Endodermal cell (in vitro differentiated cells): ENCODE data around the gene TYRP1. TPM values are rescaled to one million over a fixed set of nuclear protein-coding genes. Genes with fewer than 3 reads are reported as not detected.

ENCODE experiments used
- DNase-seq: peaks from one replicate; pipeline ENCODE4 v3.0.0-alpha.2; 2017
- H3K27ac ChIP-seq: 2 replicates; pipeline ENCODE4 v1.5.1; 2013; ENCODE audit warnings: mild to moderate bottlenecking, low read depth, low read length, moderate library complexity
- H3K27me3 ChIP-seq: 2 replicates; pipeline ENCODE4 v1.6.1; 2013; ENCODE audit warnings: mild to moderate bottlenecking, low read length, moderate library complexity; ENCODE audit not compliant: insufficient read depth, control insufficient read depth, poor library complexity, severe bottlenecking
- H3K36me3 ChIP-seq: 2 replicates; pipeline ENCODE4 v1.7.0; 2013; ENCODE audit warnings: mild to moderate bottlenecking, low read length, moderate library complexity; ENCODE audit not compliant: control insufficient read depth, insufficient read depth
- H3K4me1 ChIP-seq: one replicate; pipeline ENCODE4 v1.7.0; 2013; ENCODE audit warnings: low read length; ENCODE audit not compliant: control insufficient read depth, insufficient read depth
- H3K4me3 ChIP-seq: 2 replicates; pipeline ENCODE4 v1.5.1; 2013; ENCODE audit warnings: mild to moderate bottlenecking, low read length, moderate library complexity
- H3K9ac ChIP-seq: 2 replicates; pipeline ENCODE4 v1.6.1; 2013; ENCODE audit warnings: mild to moderate bottlenecking, low read length, moderate library complexity; ENCODE audit not compliant: poor library complexity, severe bottlenecking; ENCODE audit errors: extremely low read depth
- H3K9me3 ChIP-seq: 2 replicates; pipeline ENCODE4 v1.6.1; 2013; ENCODE audit warnings: mild to moderate bottlenecking, low read length, moderate library complexity; ENCODE audit not compliant: control insufficient read depth
- H3K27ac Mint-ChIP-seq: 2 replicates; pipeline ENCODE4 v1.8.0; 2020; ENCODE audit warnings: mixed read lengths
- H3K27me3 Mint-ChIP-seq: 2 replicates; pipeline ENCODE4 v1.8.0; 2021; ENCODE audit warnings: mild to moderate bottlenecking, mixed read lengths; ENCODE audit not compliant: insufficient read depth
- H3K36me3 Mint-ChIP-seq: 2 replicates; pipeline ENCODE4 v1.8.0; 2020; ENCODE audit warnings: low read depth, mixed read lengths
- H3K4me1 Mint-ChIP-seq: 2 replicates; pipeline ENCODE4 v1.8.0; 2020; ENCODE audit warnings: mixed read lengths
- H3K4me3 Mint-ChIP-seq: 2 replicates; pipeline ENCODE4 v1.8.0; 2020; ENCODE audit warnings: mild to moderate bottlenecking, moderate library complexity, mixed read lengths
- H3K9me3 Mint-ChIP-seq: 2 replicates; pipeline ENCODE4 v1.8.0; 2020; ENCODE audit warnings: mild to moderate bottlenecking, mixed read lengths
- WGBS, 2 experiments: methylation state at CpG; one replicate each; pipeline versions ENCODE4 v1.1.5 to v1.1.7; 2013; ENCODE audit warnings: missing lambda C conversion rate in 2 of 2, mixed read lengths in 1 of 2; ENCODE audit not compliant: insufficient coverage in 1 of 2, insufficient read length in 1 of 2; 5-methylcytosine and 5-hydroxymethylcytosine counted together
- total RNA-seq, 2 donors: library from RNA; stranded (reverse); fragmentation: NEBNext Ultra II Directional in 1 of 2; extraction: Animal tissue kit (Norgen Biotek cat#: 25700) in 1 of 2; gene quantifications; 2 replicates in 1 of 2; 3 replicates in 1 of 2; pipeline ENCODE4 v1.2.1, GENCODE V29; 2021
- TF ChIP-seq, protein P1 (sequence below): fragments of 200-600 bp; sonication (generic); conservative IDR thresholded peaks from 2 replicates; pipeline ENCODE4 v1.5.0; 2021; ENCODE audit warnings: antibody characterized with exemption, mild to moderate bottlenecking

TYRP1 gene
- total RNA-seq, 2 donors from 2014 or later = 0.11 TPM; not detected in 1

DNA sequence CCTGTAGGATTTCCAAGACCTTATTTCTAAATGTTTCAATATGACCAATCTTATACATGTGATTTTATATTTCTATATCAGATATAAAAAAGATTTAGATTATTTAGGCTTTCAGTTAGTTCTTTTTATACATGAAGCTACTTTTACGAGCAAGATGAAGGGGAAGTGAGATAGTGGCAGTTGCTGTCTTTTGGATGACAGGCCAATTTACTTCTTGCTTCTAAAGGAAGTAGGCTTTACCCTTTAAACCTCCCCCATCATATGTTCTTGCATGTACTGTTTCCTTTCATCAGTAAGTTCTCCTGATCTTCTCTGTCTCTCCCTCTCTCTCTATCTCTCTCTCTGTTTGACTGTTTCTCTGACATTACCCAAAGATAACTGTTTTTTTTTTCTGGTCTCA, 4.0 kb upstream of the TYRP1 start:
- no peak overlapping the region for H3K27ac ChIP-seq
- Mint-ChIP-seq H3K27me3 (no peaks in the 10 kb centered on the region), H3K4me1 (no peaks in the 10 kb centered on the region), H3K9me3 (no peaks in the 10 kb centered on the region), H3K36me3 (no peaks in the 10 kb centered on the region), H3K4me3 (no peak overlapping the region), H3K27ac (no peak overlapping the region)
- no peak overlapping the region for H3K9ac ChIP-seq
- H3K27me3 ChIP-seq = no peaks in the 10 kb centered on the region
- no peaks in the 10 kb centered on the region for H3K36me3 ChIP-seq
- no peaks in the 10 kb centered on the region for H3K9me3 ChIP-seq
- 100% methylated on average over 1 of the region's 1 CpG; no CpG with 5 or more reads in 1 of the 2 experiments for WGBS, 2 experiments
- no peak overlapping the region for H3K4me3 ChIP-seq
- no peaks in the 10 kb centered on the region for H3K4me1 ChIP-seq
- no peak for DNase-seq
- TF ChIP-seq, protein P1, sequence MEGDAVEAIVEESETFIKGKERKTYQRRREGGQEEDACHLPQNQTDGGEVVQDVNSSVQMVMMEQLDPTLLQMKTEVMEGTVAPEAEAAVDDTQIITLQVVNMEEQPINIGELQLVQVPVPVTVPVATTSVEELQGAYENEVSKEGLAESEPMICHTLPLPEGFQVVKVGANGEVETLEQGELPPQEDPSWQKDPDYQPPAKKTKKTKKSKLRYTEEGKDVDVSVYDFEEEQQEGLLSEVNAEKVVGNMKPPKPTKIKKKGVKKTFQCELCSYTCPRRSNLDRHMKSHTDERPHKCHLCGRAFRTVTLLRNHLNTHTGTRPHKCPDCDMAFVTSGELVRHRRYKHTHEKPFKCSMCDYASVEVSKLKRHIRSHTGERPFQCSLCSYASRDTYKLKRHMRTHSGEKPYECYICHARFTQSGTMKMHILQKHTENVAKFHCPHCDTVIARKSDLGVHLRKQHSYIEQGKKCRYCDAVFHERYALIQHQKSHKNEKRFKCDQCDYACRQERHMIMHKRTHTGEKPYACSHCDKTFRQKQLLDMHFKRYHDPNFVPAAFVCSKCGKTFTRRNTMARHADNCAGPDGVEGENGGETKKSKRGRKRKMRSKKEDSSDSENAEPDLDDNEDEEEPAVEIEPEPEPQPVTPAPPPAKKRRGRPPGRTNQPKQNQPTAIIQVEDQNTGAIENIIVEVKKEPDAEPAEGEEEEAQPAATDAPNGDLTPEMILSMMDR = no peak

DNA sequence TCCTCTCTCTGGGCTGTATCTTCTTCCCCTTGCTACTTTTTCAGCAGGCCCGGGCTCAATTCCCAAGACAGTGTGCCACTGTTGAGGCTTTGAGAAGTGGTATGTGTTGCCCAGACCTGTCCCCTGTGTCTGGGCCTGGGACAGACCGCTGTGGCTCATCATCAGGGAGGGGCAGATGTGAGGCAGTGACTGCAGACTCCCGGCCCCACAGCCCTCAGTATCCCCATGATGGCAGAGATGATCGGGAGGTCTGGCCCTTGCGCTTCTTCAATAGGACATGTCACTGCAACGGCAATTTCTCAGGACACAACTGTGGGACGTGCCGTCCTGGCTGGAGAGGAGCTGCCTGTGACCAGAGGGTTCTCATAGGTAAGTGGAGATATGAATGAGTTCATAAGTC, 828 bp downstream of the TYRP1 start:
- Histone ChIP-seq H3K27me3 (no peaks in the 10 kb centered on the region), H3K9ac (no peak overlapping the region), H3K4me3 (no peak overlapping the region), H3K9me3 (no peaks in the 10 kb centered on the region), H3K27ac (no peak overlapping the region), H3K36me3 (no peaks in the 10 kb centered on the region), H3K4me1 (peaks cover 3% of the 10 kb centered on the region)
- H3K4me3 Mint-ChIP-seq = no peak overlapping the region
- H3K27ac Mint-ChIP-seq = no peak overlapping the region
- 93 to 94% methylated on average over 3 to 8 of the region's 8 CpGs for WGBS, 2 experiments
- H3K9me3 Mint-ChIP-seq = no peaks in the 10 kb centered on the region
- peaks cover 9% of the 10 kb centered on the region for H3K4me1 Mint-ChIP-seq
- H3K27me3 Mint-ChIP-seq = no peaks in the 10 kb centered on the region
- DNase-seq = no peak
- TF ChIP-seq, protein P1 = no peak
- H3K36me3 Mint-ChIP-seq = no peaks in the 10 kb centered on the region

DNA sequence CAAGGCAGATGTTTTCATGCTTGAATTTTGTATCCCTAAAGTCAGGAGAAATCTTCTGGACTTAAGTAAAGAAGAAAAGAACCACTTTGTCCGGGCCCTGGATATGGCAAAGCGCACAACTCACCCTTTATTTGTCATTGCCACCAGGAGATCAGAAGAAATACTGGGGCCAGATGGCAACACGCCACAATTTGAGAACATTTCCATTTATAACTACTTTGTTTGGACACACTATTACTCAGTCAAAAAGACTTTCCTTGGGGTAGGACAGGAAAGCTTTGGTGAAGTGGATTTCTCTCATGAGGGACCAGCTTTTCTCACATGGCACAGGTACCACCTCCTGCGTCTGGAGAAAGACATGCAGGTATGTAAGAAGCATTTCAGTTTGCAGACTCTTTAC, 2.3 kb downstream of the TYRP1 start:
- H3K4me3 Mint-ChIP-seq = no peak overlapping the region
- H3K27me3 ChIP-seq = no peaks in the 10 kb centered on the region
- no peaks in the 10 kb centered on the region for H3K9me3 ChIP-seq
- no peaks in the 10 kb centered on the region for H3K36me3 Mint-ChIP-seq
- peaks cover 3% of the 10 kb centered on the region for H3K4me1 ChIP-seq
- TF ChIP-seq, protein P1 = no peak
- H3K4me3 ChIP-seq = no peak overlapping the region
- no peaks in the 10 kb centered on the region for H3K36me3 ChIP-seq
- H3K9me3 Mint-ChIP-seq = no peaks in the 10 kb centered on the region
- peaks cover 9% of the 10 kb centered on the region for H3K4me1 Mint-ChIP-seq
- no peak overlapping the region for H3K9ac ChIP-seq
- 90 to 100% methylated on average over 1 to 4 of the region's 4 CpGs for WGBS, 2 experiments
- no peak for DNase-seq
- no peaks in the 10 kb centered on the region for H3K27me3 Mint-ChIP-seq
- no peak overlapping the region for H3K27ac ChIP-seq
- H3K27ac Mint-ChIP-seq = no peak overlapping the region
